LHCN-M2 (cell line): Measurements from ENCODE around the gene SLC38A4. TPM values are rescaled to one million over a fixed set of nuclear protein-coding genes. Genes with fewer than 3 reads are reported as not detected.
"Not testable (repeated sequence)": the region's sequence is repeated elsewhere in the genome, so short reads cannot be mapped to it uniquely, and the experiment has no call there.

ENCODE experiments used
- DNase-seq: peaks from one replicate; pipeline ENCODE4 v3.0.0-alpha.2; 2012; ENCODE audit warnings: low read depth
- polyA plus RNA-seq: library from polyadenylated mRNA; unstranded; fragments of >200 nt; gene quantifications from one replicate; pipeline ENCODE4 v1.2.1, GENCODE V29; 2012; ENCODE audit warnings: missing spikeins
- total RNA-seq: library from RNA; depleted of rRNA; stranded (reverse); fragments of >200 nt; gene quantifications from 2 replicates; pipeline ENCODE4 v1.2.3, GENCODE V29; 2014; rRNA removed

SLC38A4 gene, protein sequence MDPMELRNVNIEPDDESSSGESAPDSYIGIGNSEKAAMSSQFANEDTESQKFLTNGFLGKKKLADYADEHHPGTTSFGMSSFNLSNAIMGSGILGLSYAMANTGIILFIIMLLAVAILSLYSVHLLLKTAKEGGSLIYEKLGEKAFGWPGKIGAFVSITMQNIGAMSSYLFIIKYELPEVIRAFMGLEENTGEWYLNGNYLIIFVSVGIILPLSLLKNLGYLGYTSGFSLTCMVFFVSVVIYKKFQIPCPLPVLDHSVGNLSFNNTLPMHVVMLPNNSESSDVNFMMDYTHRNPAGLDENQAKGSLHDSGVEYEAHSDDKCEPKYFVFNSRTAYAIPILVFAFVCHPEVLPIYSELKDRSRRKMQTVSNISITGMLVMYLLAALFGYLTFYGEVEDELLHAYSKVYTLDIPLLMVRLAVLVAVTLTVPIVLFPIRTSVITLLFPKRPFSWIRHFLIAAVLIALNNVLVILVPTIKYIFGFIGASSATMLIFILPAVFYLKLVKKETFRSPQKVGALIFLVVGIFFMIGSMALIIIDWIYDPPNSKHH
- total RNA-seq, result 23.6 and 26.5 TPM in 2 replicates
- 15.1 TPM for polyA plus RNA-seq

DNA sequence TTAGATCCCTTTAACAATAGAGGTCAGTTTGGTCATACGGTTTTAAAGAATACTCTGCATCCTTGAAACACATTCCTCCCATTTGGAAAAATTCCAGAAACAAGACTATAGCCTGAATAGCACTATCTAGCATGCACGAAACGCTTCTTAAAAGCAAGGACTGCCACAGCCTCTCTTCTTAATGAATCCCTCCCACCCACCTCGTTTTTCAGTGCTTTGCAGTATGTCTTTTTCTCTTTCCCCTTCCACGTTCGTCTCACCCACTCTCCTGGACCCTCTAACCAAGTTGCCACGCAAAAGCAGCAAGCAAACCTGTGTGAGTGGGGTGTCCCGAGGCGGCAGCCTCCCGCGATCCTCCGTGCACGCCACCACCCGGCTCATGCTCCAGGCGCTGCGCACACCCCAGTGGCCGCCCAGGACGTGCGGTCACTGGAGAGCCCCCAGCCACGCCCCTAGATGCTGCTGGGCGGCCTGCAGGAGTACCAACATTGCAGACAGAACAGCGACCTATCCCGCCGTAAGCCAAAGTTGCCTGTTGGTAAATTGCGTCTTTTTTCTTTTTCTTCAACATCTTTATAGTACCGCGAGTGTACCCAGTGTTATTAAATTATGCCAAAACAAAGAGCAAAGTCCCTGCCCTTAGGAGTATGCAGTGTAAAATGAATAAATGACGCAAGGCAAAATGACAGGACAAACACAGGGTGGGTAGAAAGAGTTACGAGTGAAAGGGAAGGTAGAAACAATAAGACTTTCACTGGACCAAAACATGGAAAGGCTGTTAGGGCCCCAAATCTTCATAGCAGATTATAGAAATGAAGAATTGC lies at the start of gene SLC38A4:
SLC38A4 (minus strand) TSS at position 407 of the 824 bp plus-strand sequence. CDS start 32,926 bp downstream, outside the sequence.
- DNase-seq, result peak; percentile 62

DNA sequence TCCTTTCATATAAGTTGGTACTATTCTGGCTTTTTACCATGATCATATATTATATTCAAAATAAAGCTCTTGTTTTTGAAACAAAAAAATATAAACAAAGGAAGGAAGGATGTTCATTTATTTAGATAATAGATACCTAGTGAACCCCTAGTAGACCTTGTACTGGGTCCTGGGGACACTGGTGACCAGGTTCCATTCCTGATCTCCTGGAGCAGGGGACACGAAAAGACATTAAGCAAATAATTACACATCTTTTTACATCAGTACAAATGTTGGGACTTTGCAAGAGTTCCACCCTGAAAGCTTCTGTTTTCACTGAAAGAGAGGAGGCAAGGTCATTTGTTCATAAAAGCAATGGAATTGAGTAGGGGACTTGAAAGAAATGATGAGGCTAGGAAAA lies 49.3 kb upstream of the SLC38A4 start:
- no peak for DNase-seq

DNA sequence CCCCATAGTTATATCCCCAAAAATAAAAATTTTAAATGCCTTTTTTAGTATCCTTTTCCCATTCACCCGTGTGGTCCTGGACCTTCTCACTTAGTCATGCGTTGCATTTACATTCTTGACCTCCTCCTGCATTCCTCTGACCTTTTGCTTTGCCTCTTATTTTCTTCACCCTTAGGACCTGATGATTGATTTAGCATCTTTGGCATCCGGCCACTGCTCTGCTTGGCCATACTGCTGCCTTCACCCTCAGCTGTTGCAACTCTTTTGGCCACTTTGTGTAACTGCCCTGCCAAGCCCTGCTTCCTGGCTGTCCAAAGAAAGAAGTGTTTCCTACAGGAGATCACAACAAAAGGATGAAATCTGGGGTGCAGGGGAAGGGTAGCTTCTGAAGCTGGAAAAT lies 48.8 kb upstream of the SLC38A4 start:
- peak; percentile 99 for DNase-seq

DNA sequence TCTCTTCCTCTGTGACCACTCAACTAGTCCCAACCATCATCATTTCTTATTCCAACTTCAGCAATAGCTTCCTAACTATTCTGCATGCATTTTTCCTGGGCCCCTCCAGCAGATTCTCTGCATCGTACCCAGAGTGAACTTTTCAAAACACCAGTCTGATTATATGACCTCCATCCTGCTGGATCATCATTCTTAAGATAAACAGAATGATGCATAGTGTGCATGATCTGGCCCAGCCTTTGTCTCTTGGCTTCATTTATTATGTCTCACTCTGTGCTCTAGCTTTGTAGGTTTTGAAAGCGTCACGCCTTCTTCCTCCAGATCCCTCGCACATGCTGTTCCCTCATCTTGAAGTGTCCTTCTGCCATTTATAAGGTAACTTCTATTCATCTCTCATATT lies 46.3 kb upstream of the SLC38A4 start:
- DNase-seq, result no peak

DNA sequence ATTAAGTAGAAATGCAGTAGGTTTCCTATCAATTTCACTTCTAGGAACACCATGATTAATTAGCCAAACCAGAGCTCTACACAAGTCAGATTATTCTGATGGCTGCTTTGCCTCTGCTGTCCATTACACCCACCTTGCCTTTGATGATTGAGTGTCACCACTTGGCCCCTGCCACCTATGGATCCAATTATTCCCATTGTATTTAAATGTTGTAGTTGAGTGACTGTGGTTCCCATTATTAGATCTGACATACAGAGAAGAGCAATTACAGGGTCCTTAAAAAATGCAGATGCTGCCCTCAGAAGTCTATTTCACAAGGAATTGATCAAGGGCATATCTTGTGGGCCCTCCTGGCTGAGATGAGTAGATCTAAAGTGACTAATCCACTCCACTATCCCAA lies 39.5 kb upstream of the SLC38A4 start:
- no peak for DNase-seq

DNA sequence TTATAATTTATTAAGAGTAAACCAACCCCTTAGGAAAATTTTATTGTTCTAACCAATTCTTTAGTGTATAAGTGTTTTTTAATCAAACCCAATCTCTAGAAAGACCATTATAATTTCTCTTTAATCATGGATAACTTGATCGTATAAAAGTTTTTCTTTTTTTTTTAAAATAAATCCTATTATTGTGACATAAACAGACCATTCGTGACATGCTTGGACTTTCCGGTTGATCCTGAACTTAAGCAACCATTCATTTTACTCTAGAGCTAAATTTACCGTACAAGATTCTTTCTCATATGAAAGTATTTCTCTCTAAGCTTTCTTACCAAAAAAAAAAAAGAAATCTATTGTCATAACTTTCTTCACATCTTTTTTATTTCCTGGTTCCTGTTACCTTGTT lies 32.6 kb upstream of the SLC38A4 start:
- peak; percentile 59 for DNase-seq

DNA sequence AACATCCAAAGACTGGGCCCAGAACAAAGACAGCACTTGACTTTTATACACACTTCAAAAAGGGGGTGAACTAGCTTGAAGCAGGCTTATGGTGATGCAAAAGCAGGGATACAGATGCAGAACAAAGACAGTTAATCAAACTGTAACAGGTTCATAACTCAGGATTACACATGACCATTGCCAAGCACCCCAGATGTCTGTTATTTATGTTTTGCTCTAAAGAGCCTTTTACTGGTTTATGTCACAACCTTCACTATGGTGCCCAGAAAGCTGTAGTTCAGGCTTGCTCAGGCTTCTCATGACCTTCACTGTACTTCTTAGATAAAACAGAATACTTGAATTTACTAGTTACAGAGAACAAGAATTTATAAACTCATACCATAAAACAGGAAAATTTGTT lies 31.7 kb upstream of the SLC38A4 start:
- DNase-seq, result no peak

DNA sequence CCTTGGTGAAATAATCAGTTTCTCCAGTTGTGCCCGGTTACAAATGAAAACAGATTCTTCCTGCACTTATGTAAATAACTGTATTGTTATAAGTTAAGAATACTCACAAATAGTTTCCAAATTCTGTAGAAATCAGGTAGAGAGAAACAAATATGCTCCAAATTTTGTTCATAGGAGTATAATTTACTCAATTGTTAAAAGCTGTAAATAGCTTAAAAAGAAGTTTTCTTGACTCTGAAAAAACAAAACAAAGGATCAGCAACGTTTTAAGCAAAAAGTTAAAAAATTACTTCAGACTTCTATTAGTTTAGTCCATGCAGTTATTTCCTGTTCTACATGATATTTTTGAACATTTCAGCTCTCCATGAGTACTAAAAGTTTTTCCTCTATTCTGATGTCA lies 30.0 kb upstream of the SLC38A4 start:
- DNase-seq, result no peak

DNA sequence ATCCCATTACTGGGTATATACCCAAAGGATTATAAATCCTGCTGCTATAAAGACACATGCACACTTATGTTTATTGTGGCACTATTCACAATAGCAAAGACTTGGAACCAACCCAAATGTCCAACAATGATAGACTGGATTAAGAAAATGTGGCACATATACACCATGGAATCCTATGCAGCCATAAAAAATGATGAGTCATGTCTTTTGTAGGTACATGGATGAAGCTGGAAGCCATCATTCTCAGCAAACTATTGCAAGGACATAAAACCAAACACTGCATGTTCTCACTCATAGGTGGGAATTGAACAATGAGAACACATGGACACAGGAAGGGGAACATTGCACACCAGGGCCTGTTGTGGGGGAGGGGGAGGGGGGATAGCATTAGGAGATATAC lies 28.4 kb upstream of the SLC38A4 start:
- DNase-seq, result not testable (repeated sequence)

DNA sequence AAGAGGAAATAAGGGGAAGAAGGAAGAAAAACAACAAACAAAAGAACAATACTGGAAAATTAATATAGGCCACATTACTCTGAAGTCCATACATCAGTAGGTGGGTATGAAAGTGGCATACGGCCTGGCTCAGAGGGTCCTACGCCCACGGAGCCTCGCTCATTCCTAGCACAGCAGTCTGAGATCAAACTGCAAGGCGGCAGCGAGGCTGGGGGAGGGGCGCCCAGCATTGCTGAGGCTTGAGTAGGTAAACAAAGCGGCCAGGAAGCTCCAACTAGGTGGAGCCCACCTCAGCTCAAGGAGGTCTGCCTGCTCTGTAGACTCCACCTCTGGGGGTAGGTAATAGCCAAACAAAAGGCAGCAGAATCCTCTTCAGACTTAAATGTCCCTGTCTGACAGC lies 23.0 kb upstream of the SLC38A4 start:
- not testable (repeated sequence) for DNase-seq

DNA sequence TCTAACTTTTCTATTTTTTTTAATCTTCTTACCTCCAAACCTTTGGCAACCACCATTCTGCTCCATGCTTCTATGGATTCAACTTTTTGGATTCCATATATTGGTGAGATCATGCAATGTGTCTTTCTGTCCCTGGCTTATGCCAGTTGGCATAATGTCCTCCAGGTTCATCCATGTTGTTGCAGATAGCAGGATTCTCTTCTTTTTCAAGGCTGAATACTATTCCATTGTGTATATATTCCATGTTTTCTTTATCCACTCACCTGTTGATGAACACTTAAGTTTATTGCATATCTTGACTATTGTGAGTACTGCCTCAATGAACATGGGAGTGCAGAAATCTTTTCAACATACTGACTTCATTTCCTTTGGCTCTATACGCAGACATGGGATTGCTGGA lies 21.2 kb upstream of the SLC38A4 start:
- no peak for DNase-seq

DNA sequence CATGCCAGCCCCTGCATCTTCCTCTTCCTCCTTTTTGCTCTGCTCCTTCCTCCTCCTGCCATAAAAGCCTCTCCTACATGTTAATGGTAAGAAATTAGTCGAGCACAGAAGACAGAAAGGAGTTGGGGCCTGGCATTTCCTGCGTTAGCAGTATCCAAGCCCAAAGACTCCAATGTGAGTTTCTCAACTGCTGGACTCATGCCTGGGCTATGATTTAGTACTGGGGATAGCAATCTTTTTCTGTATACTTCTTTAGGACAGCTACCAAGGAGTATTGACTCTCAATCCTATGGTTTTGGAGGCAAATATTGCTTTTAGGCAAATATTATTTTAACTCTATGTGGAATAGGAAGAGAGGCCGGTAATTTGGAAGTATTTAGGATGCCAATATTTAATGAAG lies 18.0 kb upstream of the SLC38A4 start:
- no peak for DNase-seq

DNA sequence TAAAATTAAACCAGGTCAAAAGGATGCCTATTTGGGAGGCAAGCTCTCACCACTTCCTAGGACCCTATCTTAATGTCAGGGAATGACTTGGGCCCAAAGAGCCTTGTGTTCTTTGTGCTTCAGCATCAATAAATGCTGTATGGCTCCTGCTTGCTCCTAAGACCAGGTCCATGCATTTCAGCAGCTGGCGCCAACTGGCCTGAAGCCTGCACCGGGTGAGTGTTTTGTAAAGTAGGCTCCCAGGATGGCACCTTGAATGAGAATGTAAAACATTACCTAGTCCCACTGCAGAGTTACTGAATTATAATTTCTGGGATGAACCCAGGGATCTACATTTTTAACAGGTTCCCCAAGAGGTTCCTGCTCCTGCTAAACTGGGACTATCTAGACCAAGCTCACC lies 16.1 kb upstream of the SLC38A4 start:
- DNase-seq, result no peak

DNA sequence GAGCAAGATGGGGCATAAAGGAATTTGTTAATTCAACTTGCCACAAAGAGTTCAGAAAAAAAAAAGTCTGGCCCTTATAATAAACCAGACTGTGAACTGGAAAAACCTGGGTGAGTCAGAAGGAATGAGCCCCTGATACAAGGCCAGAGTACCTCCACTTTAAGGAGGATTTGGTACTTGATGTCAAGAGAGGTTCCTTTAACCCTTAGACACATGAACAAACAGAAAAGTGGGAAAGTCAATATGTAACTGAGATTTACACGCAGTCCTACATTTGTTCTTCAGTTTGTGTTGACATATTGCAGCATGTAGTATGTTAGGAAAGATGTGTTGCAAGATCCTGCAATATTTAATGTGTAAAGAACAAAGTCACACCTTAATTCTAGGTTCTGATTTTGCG lies 14.2 kb upstream of the SLC38A4 start:
- no peak for DNase-seq

DNA sequence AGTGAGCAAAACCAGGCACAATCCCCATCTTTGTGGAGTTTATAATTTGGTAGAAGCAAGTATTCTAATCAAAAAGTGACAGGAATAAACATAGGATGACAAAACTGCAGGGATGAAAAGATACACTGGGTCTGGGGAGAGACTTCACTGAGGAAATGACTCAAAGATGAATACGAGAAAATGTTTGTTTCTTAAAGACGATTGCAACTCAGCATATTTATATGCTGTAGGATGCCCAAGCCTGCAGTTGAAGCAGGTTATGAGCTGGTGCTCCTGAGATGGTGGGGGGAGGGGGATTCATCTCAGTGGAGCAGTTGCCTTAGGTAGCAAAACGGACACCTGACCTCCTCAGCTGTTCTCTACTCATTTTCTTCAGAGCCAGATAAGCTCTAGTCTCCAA lies 13.4 kb upstream of the SLC38A4 start:
- DNase-seq, result no peak

DNA sequence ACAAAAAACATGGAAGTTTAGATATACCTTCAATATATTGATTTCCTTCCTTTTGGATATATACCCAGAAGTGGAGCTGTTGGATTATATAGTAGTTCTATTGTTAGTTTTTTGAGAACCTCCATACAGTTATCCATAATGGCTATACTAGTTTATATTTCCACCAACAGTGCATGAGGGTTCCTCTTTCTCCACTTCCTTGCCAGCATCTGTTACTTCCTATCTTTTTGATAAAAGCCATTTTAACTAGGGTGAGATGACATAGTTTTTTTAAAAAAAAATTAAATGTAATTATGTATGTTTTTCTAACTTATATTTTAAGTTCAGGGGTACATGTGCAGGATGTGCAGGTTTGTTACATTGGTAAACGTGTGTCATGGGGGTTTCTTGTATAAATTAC lies 10.0 kb upstream of the SLC38A4 start:
- DNase-seq, result no peak

DNA sequence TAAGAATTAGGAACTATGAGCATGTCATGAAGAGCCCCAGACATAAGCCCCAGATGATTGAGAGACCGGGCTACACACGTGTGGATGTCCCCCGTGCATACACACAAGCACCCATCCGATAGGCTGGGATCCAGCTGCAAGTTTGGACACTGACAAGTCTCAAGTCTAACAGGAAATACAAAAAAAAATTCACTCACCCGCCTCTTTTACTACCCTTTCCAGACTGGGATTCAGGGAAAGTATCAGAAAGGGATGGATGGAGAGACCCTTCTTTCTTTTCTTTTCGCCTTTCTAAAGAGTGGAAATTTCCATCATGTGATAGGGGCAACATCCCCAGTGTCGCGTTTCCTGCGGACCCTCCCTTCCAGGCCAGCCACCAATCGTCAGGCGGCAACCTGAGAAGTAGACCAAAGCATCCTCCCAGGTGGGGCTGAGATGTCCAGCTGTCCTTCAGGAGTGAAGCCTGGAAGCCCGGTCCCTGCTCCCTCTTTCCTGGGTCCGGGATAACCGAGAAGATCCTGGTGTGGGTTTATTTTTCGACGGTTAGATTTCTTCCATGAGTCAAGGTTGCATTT lies 6.4 kb upstream of the SLC38A4 start:
- no peak for DNase-seq

DNA sequence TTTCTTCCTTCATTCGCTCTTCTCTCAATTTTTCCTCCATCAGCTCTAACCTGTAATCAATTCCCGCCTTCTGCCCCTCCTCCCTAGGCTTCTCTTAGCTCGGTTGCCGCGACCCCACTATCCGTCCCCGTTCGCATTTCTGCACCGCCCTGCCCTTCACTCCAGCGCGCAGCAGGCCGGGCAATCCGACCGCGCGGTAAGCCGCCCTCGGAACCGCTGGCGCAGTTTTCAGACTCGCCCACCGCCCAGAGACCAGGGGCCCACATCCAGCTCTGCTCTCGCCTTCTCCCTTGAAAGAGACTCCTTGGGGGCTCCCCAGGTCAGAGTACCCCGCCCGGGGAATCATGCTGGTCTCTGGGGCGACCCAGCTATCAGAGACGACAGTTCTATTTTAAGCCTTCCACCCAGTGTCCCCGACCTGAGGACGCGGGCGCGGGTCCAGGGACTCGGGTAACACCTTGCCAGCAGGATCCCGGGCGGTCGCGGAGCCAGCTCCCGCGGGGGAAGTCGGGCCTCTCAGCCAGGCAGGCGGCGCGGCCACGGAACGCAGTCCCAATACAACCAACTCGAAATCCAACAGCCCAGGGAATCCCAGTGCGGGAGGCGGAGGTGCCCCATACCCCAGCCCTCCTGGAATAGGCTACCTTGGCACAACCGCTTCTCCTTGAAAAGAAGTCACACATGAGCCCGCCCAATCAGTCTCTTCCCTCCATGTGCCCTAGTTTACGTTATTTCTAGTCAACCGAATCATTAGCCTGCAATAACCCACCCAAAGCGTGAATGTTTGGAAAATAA lies 5.7 kb upstream of the SLC38A4 start:
- DNase-seq, result no peak

DNA sequence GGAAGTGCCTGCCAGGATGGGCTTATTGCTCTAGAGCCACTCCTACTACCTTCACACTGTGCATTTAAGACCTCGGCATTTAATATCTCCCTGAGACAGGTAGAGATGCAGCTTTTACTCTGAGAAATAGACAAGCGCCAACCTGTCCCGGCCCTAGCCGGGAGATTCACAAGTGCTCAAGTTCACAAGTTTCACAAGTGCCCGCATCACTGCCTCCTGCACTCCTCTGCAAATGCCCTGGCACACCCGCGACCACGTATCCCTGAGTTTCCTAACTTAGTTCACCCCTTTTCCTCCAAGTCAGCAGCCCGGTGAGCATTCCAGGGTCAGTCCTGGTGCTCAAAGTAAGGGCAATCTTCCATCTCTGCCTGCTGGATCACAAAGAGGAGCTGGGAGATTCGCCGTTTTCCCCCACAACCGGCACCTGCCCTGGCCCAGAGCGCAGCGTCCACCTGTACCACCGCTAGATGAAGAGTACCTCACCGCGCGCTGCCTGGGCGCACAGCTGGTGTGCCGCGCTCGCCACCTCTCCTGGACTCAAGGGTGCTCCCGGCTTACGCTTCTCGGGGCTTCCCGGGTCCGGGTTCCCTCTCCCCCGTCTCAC lies 5.0 kb upstream of the SLC38A4 start:
- DNase-seq, result no peak

DNA sequence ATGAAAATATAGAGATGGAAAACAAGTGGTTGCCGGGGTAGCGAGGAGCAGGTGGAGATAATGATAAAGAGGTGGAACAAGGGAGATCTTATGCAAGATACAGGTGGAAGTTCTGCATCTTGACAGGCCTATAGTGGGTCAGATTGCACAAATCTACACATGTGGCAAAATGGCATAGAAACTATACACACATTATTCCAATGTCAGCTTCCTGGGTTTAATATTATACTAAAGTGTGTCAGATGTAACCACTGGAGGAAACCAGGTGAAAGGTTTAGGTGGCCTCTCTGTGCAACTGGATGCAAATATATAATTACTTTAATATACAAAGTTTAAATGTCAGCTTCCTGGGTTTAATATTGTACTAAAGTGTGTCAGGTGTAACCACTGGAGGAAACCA lies 1.1 kb downstream of the SLC38A4 start:
- DNase-seq, result no peak

DNA sequence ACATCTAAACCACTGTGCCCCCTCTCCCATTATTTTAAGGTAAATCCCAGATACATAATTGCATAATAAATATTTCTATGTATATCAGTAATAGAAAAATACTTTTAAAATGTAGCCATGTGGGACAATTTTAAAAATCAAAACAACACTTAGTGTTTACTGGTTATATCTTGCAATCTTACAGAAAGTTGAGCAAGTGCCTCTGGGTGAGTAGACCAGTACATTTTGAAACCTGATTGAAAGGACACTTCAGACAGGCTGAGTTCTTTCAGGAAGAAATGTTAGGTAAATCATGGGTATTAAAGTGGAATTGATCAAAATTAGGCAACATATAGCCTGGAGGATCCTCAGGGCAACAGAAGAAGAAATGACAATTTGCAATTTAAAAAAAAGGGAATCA lies 7.2 kb downstream of the SLC38A4 start:
- no peak for DNase-seq
